NCI-H146 treated with DMSO at 0.1 percent for 48 hours (cell line): ENCODE results near the gene TSHZ1.

ENCODE experiments used
- DNase-seq: peaks from one replicate; lab custom pipeline; 2025; ENCODE audit not compliant: unreplicated experiment; lab: John Stamatoyannopoulos, UW

Gene TSHZ1

DNA sequence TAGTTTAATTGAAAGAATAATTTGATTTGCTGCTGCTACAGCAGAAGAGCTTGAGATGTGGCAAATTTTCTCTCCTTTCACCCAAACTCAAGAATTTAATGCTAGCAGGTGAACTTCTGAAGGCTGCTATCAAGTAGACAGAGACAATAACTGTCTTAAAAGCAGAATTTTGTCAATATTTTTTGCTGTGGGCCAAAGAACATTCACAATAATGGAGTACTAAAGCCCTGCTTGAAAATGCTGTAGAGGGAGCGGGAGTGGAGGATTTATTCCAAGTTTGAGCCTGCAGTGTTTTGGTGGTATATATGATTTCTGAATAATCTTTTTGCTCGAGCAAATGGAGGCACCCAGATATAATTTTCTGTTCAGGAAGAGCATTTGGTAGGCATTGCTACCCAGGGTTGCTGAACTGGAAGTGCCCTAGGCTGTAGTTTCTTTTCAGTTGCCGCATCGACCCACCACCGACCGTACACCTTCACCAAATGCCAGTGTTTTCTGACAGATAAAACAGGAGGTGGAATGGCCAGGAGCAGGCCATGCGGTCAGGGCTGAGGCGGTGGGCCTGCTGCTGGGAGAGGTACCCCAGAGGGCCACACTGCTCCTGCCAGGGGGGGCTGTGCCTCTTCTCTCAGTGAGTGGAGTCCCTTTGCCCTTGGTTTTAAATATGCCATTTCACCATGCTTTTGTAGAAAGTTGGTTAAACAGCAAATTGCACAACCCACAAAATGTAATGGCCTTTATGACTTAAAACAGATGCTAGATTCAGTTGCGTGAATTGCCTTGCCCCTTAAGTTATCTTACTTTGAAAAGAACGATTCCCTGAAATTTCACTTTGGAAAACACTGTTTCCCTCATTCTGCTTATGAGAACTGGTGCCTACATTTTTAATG is 36.4 kb downstream of the TSHZ1 start:
- DNase-seq = no peak

DNA sequence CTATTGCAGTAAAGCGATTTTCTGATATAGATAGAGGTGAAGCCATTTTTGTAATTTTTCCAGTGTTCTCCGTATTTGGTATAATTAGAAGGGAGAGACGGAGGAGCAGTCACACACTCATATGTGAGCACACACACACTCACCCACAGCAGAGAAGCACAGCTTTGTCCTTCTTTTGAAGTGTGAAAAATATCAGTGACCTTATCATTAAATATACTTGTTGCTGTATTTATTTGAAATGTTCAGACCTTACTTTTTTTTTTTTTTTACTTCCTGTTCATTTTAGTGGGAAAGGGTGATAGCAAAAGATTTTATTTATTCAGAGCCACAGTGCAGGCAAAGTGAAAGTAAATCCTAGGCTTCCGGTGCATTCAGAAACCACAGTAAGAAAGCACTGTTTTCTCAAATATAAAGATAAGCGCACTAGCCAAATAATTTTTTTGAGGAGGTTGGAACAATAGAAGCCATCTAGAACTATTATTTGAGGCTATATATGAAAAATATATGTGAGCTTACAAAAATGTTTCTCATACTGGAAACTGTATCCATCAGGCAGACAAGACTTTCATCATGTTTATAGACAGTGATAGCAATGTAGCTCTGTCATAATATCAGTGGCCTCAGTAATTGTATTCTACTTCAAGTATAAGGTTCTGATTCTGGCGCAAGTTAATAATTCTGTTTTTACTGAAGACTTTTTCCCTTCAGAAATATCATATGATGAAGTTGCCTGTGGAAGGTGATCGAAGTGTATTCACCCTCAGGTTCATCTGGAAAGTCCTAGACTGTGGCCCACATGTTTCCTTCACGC is 37.2 kb downstream of the TSHZ1 start:
- DNase-seq = peak; percentile 74

- peak; percentile 81 for DNase-seq
These were observed 38.0 kb downstream of the TSHZ1 start for GRCh38 chr18:75248426-75249174.

DNA sequence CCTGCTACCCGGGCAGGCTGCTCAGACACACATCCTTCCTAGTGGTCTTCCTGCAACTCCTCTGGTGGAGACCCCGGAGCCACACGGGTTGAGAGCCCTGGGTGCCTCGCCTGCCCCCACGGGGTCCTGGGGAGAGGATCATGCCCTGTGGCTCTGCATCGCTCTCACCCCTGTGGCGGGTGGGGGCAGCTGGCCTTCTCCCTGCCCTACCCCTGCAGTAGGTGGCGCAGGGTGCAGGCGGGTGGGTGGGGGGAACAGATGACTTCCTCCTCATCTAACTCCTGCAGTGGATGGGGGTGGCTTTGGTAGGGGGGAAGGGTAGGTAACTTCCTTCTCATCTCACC is 38.5 kb downstream of the TSHZ1 start:
- DNase-seq = no peak

DNA sequence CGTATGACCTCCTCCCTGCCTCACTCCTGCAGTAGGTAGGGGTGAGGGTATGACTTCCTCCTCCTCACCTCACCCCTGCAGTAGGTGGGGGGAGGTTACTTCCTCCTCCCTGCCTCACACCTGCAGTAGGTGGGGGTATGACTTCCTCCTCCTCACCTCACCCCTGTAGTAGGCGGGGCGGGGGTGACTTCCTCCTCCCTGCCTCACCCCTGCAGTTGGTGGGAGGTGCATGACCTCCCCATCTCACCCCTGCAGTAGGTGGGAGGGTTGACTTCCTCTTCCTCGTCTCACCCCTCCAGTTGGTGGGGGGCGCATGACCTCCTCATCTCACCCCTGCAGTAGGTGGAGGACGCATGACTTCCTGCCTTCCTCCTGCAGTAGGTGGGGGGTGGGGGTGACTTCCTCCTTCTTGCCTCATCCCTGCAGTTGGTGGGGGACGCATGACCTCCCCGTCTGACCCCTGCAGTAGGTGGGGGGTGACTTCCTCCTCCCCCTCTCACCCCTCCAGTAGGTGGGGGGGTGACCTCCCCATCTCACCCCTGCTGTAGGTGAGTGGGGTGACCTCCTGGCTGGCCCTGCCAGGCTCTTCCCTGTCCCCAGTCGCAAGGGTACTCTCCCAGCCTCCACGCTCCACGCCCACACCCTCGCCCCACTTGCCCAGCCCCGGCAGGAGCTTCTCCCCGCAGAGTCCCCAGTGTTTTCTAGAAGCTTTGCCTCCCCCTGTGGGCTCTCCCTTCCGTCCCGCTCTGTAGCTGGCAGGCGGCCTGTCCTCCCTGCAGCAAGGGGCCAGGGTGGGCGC is 39.3 kb downstream of the TSHZ1 start:
- DNase-seq = no peak

GRCh38 chr18:75250471-75250821 is 39.8 kb downstream of the TSHZ1 start:
- DNase-seq = no peak

- no peak for DNase-seq
These were observed 40.9 kb downstream of the TSHZ1 start for GRCh38 chr18:75251466-75251865.

- no peak for DNase-seq
These were observed 41.5 kb downstream of the TSHZ1 start for GRCh38 chr18:75252136-75252535.

- no peak for DNase-seq
These were observed 42.4 kb downstream of the TSHZ1 start for GRCh38 chr18:75253043-75253442.

DNA sequence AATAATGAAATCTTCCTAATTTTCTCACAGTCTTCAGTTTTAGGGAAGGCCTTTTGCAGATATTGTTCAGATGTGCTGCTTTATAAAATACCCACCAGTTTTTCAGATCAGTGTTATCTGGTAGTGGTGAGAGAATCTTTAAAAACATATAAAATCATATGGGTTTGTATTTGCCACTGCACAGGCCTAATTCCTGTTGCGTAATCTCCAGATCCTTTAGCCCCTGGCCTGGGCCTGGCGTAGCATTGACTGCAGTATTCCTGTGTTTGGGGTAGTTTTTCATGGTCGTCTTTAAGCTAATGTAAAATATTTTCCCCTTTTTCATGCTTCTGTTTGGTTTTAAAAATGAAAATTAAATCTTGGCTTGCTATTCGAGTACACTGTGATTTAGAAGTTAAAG is 43.2 kb downstream of the TSHZ1 start:
- no peak for DNase-seq

DNA sequence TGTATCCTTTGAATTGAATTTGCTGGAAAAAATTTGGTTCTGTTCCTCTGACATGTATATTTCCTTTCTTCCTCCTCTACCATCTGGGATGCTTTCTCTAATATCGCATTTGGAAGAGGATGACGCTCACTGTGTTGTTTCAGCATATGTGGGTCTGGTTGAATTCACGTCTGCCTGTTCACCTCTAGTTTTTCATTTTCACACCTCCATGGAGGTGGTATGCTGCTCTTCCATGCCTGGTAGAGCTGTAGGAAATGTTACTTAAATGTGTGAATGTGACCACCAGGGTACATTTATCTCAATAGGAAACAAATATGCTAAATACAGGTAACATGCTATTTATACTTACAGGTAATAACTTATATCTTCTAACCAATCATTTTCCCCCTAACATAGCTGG is 44.5 kb downstream of the TSHZ1 start:
- no peak for DNase-seq

DNA sequence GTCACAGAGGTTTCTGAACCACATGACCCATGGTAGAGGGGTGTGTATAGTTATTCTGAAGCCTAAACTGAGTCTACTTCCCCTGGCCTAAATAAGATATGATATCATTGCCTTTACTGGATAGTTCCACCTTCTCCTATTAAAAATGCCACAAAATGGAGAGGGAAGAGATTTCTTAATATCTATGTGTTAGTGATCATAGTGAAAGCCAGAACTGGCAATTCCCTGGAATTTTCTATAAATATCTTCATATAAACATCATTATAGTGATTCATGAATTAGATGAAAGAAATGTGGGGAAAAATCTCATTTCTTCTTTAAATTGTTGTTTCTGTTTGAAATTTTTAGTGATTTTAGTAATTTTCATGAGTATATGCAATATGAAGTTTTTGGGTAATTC is 45.8 kb downstream of the TSHZ1 start:
- no peak for DNase-seq

DNA sequence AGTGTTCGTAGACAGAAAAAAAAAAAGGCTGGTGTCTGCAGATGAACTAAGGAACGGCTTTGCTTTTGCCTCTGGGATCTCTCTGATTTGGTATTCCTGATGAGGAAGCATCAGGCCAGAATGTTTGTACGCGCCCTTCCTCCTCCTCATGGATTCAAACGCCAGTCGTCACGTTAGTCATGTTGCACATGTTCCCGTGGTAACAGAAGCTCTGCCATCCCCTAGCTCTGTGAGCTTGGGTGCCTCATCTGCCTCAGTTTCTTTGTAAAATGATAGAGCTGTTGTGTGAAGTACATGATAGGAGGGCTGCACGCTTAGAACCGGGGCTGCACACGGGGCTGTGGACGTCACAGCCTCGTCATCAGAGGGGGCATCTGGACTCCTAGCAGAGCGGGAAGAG is 47.0 kb downstream of the TSHZ1 start:
- no peak for DNase-seq

DNA sequence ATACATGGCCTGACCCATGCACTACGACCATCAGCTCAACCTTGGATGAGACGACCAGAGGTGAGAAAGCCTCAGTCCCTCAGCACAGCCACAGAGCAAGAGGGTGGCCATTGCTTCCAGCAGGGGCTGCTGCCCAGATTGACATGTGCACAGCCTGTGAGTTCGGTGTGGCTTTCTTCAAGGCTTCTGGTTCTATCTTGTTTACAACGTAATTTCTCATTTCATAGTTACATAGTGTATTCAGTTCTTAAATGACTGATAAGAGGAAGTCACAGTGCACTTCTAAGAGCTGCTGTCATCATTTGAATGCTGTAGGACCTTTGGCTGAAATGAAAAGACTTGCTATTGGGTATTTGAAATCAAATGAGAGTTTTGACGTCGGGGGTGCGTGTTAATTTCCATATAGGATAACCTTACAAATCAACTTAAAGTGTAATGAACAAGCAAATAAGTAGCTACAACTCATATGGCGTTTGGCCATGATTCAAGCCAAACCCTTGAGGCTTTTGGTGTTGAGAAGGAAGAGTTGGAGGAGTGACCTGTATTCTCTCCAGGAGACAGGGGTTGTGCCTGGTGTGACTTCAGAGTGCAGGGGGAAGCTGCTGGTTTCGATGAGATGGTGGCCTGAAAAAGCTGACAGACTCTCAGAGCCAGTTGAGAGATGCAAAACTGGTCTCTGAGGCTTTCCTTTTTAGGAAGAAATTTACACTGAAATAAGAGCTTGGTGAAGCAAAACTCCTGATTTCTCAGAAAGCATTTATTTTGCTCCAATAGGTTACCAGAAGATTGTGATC is 51.0 kb downstream of the TSHZ1 start:
- DNase-seq = no peak

DNA sequence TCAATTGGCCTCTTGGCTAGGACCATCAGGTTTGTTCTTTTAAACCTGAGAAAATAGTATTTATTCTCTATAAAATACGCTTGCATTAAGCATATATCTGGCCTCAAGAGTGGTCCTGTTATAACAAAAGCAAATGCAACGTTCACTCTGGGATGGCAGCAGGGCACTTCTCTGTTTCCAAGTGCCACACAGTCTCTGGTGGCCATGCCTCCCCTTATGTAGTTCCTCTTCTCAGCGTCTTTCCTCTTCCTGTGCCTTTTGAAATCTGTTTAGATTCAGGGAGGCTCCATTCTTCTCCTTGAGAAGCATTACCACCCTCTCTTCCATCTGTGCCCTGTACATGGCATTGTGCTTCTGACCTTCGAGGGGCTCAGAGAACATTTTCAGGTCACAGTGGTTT is 51.9 kb downstream of the TSHZ1 start:
- DNase-seq = no peak

DNA sequence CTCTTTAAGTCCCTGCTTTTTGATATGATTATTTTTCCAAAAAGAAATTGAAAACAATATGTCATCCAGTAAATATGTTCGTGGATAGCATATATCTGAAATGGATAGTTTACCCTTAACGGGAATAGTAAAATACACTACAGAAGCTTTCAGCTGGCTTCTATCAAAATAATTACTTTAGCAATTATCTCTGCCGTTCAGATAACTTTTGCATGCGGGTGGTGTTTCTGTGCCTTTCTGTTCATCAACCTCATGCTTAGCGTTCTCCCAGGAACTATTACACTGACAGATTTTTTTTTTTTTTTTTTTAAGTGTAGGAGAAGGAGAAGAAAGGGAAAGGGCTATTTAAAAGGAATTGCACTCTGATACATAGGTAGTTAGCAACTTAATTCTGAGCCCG is 53.6 kb downstream of the TSHZ1 start:
- no peak for DNase-seq

DNA sequence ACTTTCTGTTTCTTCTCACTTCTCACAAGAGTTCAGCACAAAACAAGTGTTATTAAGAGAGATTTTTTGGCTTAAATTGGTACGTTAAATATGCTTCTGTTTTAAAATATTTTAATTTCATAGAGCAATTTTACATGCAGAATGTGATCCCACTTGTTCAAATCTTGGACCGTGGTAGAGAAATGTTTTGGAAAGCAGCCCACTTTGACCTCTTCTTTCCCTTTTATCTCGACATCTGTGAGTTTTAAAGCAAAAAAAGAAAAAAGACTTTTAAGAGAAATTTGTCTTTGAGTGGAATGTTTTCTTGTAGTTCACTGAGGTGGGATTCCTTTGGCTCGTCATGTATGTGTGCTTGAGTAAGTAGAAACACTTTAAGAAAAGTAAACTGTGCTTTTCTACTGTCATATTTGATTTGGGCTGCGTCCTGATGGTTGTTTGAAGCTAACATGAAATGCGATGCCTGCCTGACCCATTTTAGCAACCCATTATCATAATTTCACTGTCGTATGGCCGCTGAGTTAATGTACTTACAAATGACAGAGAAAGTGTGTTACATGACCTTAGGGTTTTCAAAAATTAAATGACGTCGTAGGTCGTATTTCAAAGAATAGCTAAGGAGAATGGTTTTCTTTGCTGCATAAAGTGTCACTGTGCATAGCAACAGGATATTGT is 54.5 kb downstream of the TSHZ1 start:
- no peak for DNase-seq

GRCh38 chr18:75265872-75266271 is 55.3 kb downstream of the TSHZ1 start:
- no peak for DNase-seq

- no peak for DNase-seq
These were observed 57.2 kb downstream of the TSHZ1 start for GRCh38 chr18:75267643-75268363.
